HG02884 (cell line): ENCODE measurements around the gene ECI1.
A peak's percentile ranks its signal among the peaks of the same experiment; 100 is the strongest.
"Not testable (repeated sequence)": the region's sequence is repeated elsewhere in the genome, so short reads cannot be mapped to it uniquely, and the experiment has no call there.

Experiments
- ATAC-seq: cut with Tn5 transposase; IDR thresholded peaks from one replicate; pipeline ENCODE4 v1.9.1; 2021; ENCODE audit warnings: mild to moderate bottlenecking, moderate library complexity; ENCODE audit not compliant: unreplicated experiment

Gene ECI1

GRCh38 chr16:2280981-2281542, 29.7 kb upstream of the ECI1 start:
- no peak for ATAC-seq

GRCh38 chr16:2280461-2280860, 29.1 kb upstream of the ECI1 start:
- ATAC-seq: no peak

- no peak for ATAC-seq
Measured at GRCh38 chr16:2278956-2279800, 27.8 kb upstream of the ECI1 start.

- ATAC-seq: no peak
Measured at GRCh38 chr16:2278272-2278608, 26.9 kb upstream of the ECI1 start.

GRCh38 chr16:2277466-2278271, 26.3 kb upstream of the ECI1 start:
- ATAC-seq: no peak

GRCh38 chr16:2276368-2277195, 25.2 kb upstream of the ECI1 start:
- ATAC-seq: no peak

- ATAC-seq: no peak
Measured at GRCh38 chr16:2275476-2276367, 24.3 kb upstream of the ECI1 start.

GRCh38 chr16:2273931-2274330, 22.5 kb upstream of the ECI1 start:
- ATAC-seq: no peak

- ATAC-seq: no peak
Measured at GRCh38 chr16:2273484-2273883, 22.1 kb upstream of the ECI1 start.

GRCh38 chr16:2271848-2272461, 20.6 kb upstream of the ECI1 start:
- no peak for ATAC-seq

GRCh38 chr16:2270588-2271470, 19.4 kb upstream of the ECI1 start:
- ATAC-seq: no peak

- ATAC-seq: no peak
Measured at GRCh38 chr16:2270070-2270462, 18.7 kb upstream of the ECI1 start.

GRCh38 chr16:2267913-2268666, 16.7 kb upstream of the ECI1 start, which contains the start of gene RNPS1:
RNPS1 (minus strand) TSS chr16:2268126; CDS start chr16:2264643, 3,483 bp downstream.
- peak; percentile 61 for ATAC-seq

- ATAC-seq: peak; percentile 54
Measured at GRCh38 chr16:2267505-2267912, 16.1 kb upstream of the ECI1 start.

GRCh38 chr16:2266887-2267286, 15.5 kb upstream of the ECI1 start:
- not testable (repeated sequence) for ATAC-seq

- not testable (repeated sequence) for ATAC-seq
Measured at GRCh38 chr16:2263026-2263425, 11.6 kb upstream of the ECI1 start.

GRCh38 chr16:2260250-2260649, 8.9 kb upstream of the ECI1 start:
- no peak for ATAC-seq

GRCh38 chr16:2258530-2258929, 7.1 kb upstream of the ECI1 start:
- not testable (repeated sequence) for ATAC-seq
